PC-3 (cell line): ENCODE data around the gene CHRNE. TPM values are rescaled to one million over a fixed set of nuclear protein-coding genes. Genes with fewer than 3 reads are reported as not detected.
A peak's percentile ranks its signal among the peaks of the same experiment; 100 is the strongest.
"Not testable (repeated sequence)": the region's sequence is repeated elsewhere in the genome, so short reads cannot be mapped to it uniquely, and the experiment has no call there.

ENCODE experiments used
- ATAC-seq: fragments of 200-7000 bp; cut with Tn5 transposase; 2 replicates; pipeline ENCODE4 v1.9.1; 2020; ENCODE audit warnings: mild to moderate bottlenecking, moderate library complexity
- BruUV-seq: library from RNA; stranded (reverse); fragments of 400-500 nt; replicated peaks from 2 replicates; lab custom pipeline; 2021; lab: Mats Ljungman, UMichigan
- CTCF ChIA-PET: fragments of 300-600 bp; sonication (Branson Sonifier 250); formaldehyde crosslinking; loops from one replicate; lab custom pipeline; 2022; ENCODE audit warnings: antibody characterized with exemption; lab: Charles Lee
- POLR2A ChIA-PET: fragments of 300-600 bp; sonication (Branson Sonifier 250); formaldehyde crosslinking; loops from one replicate; lab custom pipeline; 2022; ENCODE audit warnings: antibody characterized with exemption; ENCODE audit not compliant: unreplicated experiment; lab: Charles Lee
- DNase-seq: peaks from one replicate; pipeline ENCODE4 v3.0.0-alpha.2; 2015
- H2AFZ ChIP-seq: fragments of 300-600 bp; sonication (generic); 2 replicates; pipeline ENCODE4 v1.6.0; 2016; ENCODE audit warnings: antibody characterized with exemption, low read length
- H3F3A ChIP-seq: fragments of 300-600 bp; sonication (generic); one replicate; pipeline ENCODE4 v1.6.0; 2017; ENCODE audit warnings: antibody characterized with exemption, low read length, control low read depth, mild to moderate bottlenecking; ENCODE audit not compliant: unreplicated experiment
- H3K27ac ChIP-seq: fragments of 300-600 bp; sonication (generic); 2 replicates; pipeline ENCODE4 v1.5.1; 2016; ENCODE audit warnings: mild to moderate bottlenecking, low read length
- H3K27me3 ChIP-seq: fragments of 300-600 bp; sonication (generic); 2 replicates; pipeline ENCODE4 v1.6.1; 2016; ENCODE audit warnings: low read length, mixed read lengths
- H3K36me3 ChIP-seq: fragments of 300-600 bp; sonication (generic); 2 replicates; pipeline ENCODE4 v1.6.1; 2016; ENCODE audit warnings: low read depth, mixed run types, low read length, mixed read lengths
- H3K4me1 ChIP-seq: fragments of 300-600 bp; sonication (generic); 2 replicates; pipeline ENCODE4 v1.5.1; 2016; ENCODE audit warnings: low read length; ENCODE audit not compliant: insufficient read depth
- H3K4me2 ChIP-seq: fragments of 300-600 bp; sonication (generic); 2 replicates; pipeline ENCODE4 v1.6.0; 2016; ENCODE audit warnings: low read length
- H3K4me3 ChIP-seq: fragments of 300-600 bp; sonication (generic); 2 replicates; pipeline ENCODE4 v1.5.1; 2016; ENCODE audit warnings: mild to moderate bottlenecking, low read length, mixed read lengths
- H3K79me2 ChIP-seq: fragments of 300-600 bp; sonication (generic); 2 replicates; pipeline ENCODE4 v1.6.1; 2017; ENCODE audit warnings: low read length, mixed read lengths
- H3K9ac ChIP-seq: fragments of 300-600 bp; sonication (generic); 2 replicates; pipeline ENCODE4 v1.6.0; 2016; ENCODE audit warnings: mild to moderate bottlenecking, low read length
- H3K9me2 ChIP-seq: fragments of 300-600 bp; sonication (generic); replicated peaks from 2 replicates; pipeline ENCODE4 v1.6.1; 2016; ENCODE audit warnings: mixed run types, low read length, mixed read lengths
- H3K9me3 ChIP-seq: fragments of 300-600 bp; sonication (generic); 2 replicates; pipeline ENCODE4 v1.6.1; 2016; ENCODE audit warnings: low read length, mixed read lengths
- H4K20me1 ChIP-seq: fragments of 300-600 bp; sonication (generic); 2 replicates; pipeline ENCODE4 v1.6.1; 2016; ENCODE audit warnings: low read length, mixed read lengths
- CTCF ChIP-seq: fragments of 300-600 bp; sonication (generic); conservative IDR thresholded peaks from 2 replicates; pipeline ENCODE4 v1.5.1; 2017; ENCODE audit warnings: antibody characterized with exemption, low read depth, mild to moderate bottlenecking, low read length
- EZH2 ChIP-seq: fragments of 300-600 bp; sonication (generic); IDR thresholded peaks from one replicate; pipeline ENCODE4 v1.6.1; 2017; ENCODE audit warnings: antibody characterized with exemption, mild to moderate bottlenecking, low read length; ENCODE audit not compliant: unreplicated experiment
- EZH2phosphoT487 ChIP-seq: fragments of 300-600 bp; sonication (generic); IDR thresholded peaks from 2 replicates; pipeline ENCODE4 v1.6.1; 2018; ENCODE audit warnings: mild to moderate bottlenecking, antibody characterized with exemption, low read length, borderline replicate concordance
- intact Hi-C: fragments of 100-400 bp; cut with micrococcal nuclease; formaldehyde crosslinking; loops from 2 replicates; pipeline ENCODE4 v1.9.0; 2023
- total RNA-seq: library from RNA; depleted of rRNA; stranded (reverse); fragments of >200 nt; gene quantifications from 2 replicates; pipeline ENCODE4 v1.2.3, GENCODE V29; 2014

Gene CHRNE
- total RNA-seq, 1 experiment from 2014 or later, result 0.11 TPM

GRCh38 chr17:4908301-4908700 is 5.4 kb upstream of the CHRNE start:
- no peaks in the 10 kb centered on the region for H3K36me3 ChIP-seq
- H3K4me1 ChIP-seq, result peaks cover 9% of the 10 kb centered on the region
- H3K4me3 ChIP-seq, result no peak overlapping the region
- no TSS peak for BruUV-seq
- no peaks in the 10 kb centered on the region for H3F3A ChIP-seq
- H3K4me2 ChIP-seq, result no peak overlapping the region
- intact Hi-C loops, result loop anchor here (5.0 kb wide), 1 partner anchor 34 kb away; the partner anchor contains the start of genes RNF167 and SLC25A11
- no peak overlapping the region for H3K9ac ChIP-seq
- DNase-seq, result no peak
- no peak for ATAC-seq
- no peak overlapping the region for H3K27ac ChIP-seq
- ChIA-PET CTCF (interaction anchor here (0.6 to 1.8 kb wide), 5 partner anchors 26 to 1953 kb away, joined by 3 to 18 read pairs (median 5); partner anchors contain the start of genes RNF167, SLC25A11 and SPAG7), POLR2A (no interaction called here)
- TF ChIP-seq EZH2phosphoT487, result no peak
- no peak for TF ChIP-seq EZH2
- TF ChIP-seq CTCF, result no peak
- no peaks in the 10 kb centered on the region for H3K9me3 ChIP-seq
- no peaks in the 10 kb centered on the region for H3K9me2 ChIP-seq
- no peak overlapping the region for H2AFZ ChIP-seq
- no peaks in the 10 kb centered on the region for H3K79me2 ChIP-seq
- no peaks in the 10 kb centered on the region for H4K20me1 ChIP-seq
- no peaks in the 10 kb centered on the region for H3K27me3 ChIP-seq

GRCh38 chr17:4906642-4907041 is 3.7 kb upstream of the CHRNE start:
- H3K9me2 ChIP-seq, H3K4me3 ChIP-seq, H3F3A ChIP-seq, H3K9me3 ChIP-seq, H2AFZ ChIP-seq, BruUV-seq, H3K4me2 ChIP-seq, DNase-seq, H3K27ac ChIP-seq, H3K36me3 ChIP-seq, H3K27me3 ChIP-seq, H3K79me2 ChIP-seq, H4K20me1 ChIP-seq, CTCF ChIA-PET, POLR2A ChIA-PET, ATAC-seq, H3K9ac ChIP-seq: not testable (repeated sequence)
- intact Hi-C loops, result loop anchor here (5.0 kb wide), 1 partner anchor 36 kb away; the partner anchor contains the start of genes RNF167 and SLC25A11
- H3K4me1 ChIP-seq, result peaks cover 17% of the 10 kb centered on the region

GRCh38 chr17:4902540-4902939 is 358 bp downstream of the CHRNE start:
- ATAC-seq (no peak), DNase-seq (no peak)
- TF ChIP-seq CTCF (no peak), EZH2 (no peak), EZH2phosphoT487 (no peak)
- no peaks in the 10 kb centered on the region for H3K36me3 ChIP-seq
- no peaks in the 10 kb centered on the region for H4K20me1 ChIP-seq
- no peak overlapping the region for H2AFZ ChIP-seq
- no peaks in the 10 kb centered on the region for H3K9me2 ChIP-seq
- ChIA-PET POLR2A (no interaction called here), CTCF (no interaction called here)
- no peaks in the 10 kb centered on the region for H3F3A ChIP-seq
- H3K79me2 ChIP-seq, result no peaks in the 10 kb centered on the region
- H3K9ac ChIP-seq, result no peak overlapping the region
- H3K27ac ChIP-seq, result no peak overlapping the region
- H3K27me3 ChIP-seq, result no peaks in the 10 kb centered on the region
- no peak overlapping the region for H3K4me3 ChIP-seq
- no peaks in the 10 kb centered on the region for H3K9me3 ChIP-seq
- intact Hi-C loops, result no loop called here
- BruUV-seq, result no TSS peak
- H3K4me2 ChIP-seq, result peak overlapping the region; percentile 77; the same call in 1 of the 2 replicates
- peaks cover 10% of the 10 kb centered on the region for H3K4me1 ChIP-seq
